Measurements from ENCODE around the gene TEX261. TPM values are rescaled to one million over a fixed set of nuclear protein-coding genes. Genes with fewer than 3 reads are reported as not detected.
A peak's percentile ranks its signal among the peaks of the same experiment; 100 is the strongest.

TEX261 gene
- total RNA-seq, 4 donors from 2014 or later, result 13.2 to 35.1 (median 30.3) TPM

DNA sequence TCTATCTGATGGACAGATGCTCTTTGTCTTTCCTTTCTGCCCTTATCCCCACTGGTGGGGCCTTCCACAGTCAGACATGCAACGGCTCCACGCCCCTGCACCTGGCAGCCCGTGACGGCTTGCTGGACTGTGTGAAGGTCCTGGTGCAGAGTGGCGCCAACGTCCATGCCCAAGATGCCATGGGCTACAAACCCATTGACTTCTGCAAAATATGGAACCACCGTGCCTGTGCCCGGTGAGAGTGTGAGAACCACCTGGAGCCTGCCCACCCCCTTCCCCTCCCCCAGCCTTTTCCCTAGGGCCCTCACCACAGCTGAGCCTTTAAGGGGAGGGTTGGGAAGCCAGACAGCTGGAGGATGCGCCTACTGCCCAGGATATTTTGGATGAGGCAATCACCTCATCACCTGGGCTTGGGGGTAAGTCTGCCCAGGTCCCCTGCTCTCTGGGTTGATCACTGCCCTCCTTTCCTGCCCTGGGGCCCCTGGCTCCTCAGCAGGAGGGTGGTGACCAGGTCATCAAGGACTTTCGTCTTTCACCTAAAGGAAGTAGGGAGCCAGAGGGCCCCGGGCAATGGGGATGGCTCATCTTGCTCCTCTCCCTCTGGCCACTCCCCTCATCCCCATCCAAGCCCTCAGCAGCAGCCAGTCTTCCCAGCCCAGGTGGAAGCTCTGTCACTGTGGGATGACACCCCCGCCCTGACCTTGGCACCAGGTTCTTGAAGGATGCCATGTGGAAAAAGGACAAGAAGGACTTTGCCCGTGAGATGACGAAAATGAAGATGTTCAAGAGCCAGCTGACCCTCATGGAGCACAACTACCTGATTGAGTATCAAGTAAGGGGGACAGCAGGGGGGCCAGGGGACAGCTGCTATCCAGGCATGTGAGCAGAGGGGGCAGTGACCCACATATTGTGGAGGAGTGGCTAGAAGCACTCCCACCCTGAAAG, 12.5 kb downstream of the TEX261 start:
- DNase-seq, result peak in 1 of 3 donors; percentile 40

GRCh38 chr2:70981421-70981820, 13.3 kb downstream of the TEX261 start:
- no peak overlapping the region for H3K27ac ChIP-seq
- no peaks in the 10 kb centered on the region for H3K27me3 ChIP-seq
- H3K36me3 ChIP-seq, result peaks cover 0 to under 1% (median 0%) of the 10 kb centered on the region in 3 donors
- DNase-seq, result no peak
- H3K4me3 ChIP-seq, result no peak overlapping the region
- H3K9me3 ChIP-seq, result no peaks in the 10 kb centered on the region
- TF ChIP-seq CTCF (IDR thresholded peaks at IDR 0.05) (no peak), POLR2A (IDR thresholded peaks at IDR 0.05) (no peak)
- H3K4me1 ChIP-seq, result peaks cover 8 to 19% (median 12%) of the 10 kb centered on the region in 4 donors

More for the DNA sequence above, 12.5 kb downstream of the TEX261 start:
- Histone ChIP-seq H3K36me3 (peaks cover 0 to 8% (median 0%) of the 10 kb centered on the region in 3 donors), H3K4me1 (peaks cover 8 to 19% (median 12%) of the 10 kb centered on the region in 4 donors), H3K4me3 (no peak overlapping the region), H3K27me3 (no peaks in the 10 kb centered on the region), H3K27ac (no peak overlapping the region), H3K9me3 (no peaks in the 10 kb centered on the region)
- TF ChIP-seq CTCF (IDR thresholded peaks at IDR 0.05) (no peak), POLR2A (IDR thresholded peaks at IDR 0.05) (no peak)

DNA sequence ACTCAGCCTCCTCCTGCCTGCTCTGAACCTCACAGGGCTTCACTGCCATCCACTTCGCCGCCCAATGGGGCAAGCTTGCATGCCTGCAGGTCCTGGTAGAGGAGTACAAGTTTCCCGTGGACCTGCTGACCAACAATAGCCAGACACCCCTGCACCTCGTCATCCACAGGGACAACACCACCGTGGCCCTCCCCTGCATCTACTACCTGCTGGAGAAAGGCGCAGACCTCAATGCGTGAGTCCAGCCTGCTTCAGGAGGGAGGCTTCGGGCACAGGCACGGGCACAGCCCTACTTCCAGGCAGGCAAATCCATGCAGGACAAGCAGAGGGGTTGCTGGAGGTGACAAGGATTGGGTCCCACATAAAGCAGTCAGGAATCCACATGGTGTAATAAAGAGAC, 15.0 kb downstream of the TEX261 start:
- no peaks in the 10 kb centered on the region for H3K27me3 ChIP-seq
- H3K9me3 ChIP-seq, result no peaks in the 10 kb centered on the region
- H3K4me3 ChIP-seq, result no peak overlapping the region
- H3K27ac ChIP-seq, result peak overlapping the region in 1 of 4 donors; percentile 89
- H3K36me3 ChIP-seq, result no peaks in the 10 kb centered on the region
- H3K4me1 ChIP-seq, result peaks cover 6 to 13% (median 10%) of the 10 kb centered on the region in 4 donors
- DNase-seq, result no peak
- TF ChIP-seq CTCF (IDR thresholded peaks at IDR 0.05) (no peak), POLR2A (IDR thresholded peaks at IDR 0.05) (no peak)

GRCh38 chr2:70979180-70979488, 15.5 kb downstream of the TEX261 start:
- Histone ChIP-seq H3K27me3 (no peaks in the 10 kb centered on the region), H3K4me3 (peak overlapping the region; percentile 54 to 65 (median 60)), H3K9me3 (no peaks in the 10 kb centered on the region), H3K4me1 (peaks cover 4 to 11% (median 9%) of the 10 kb centered on the region in 4 donors), H3K36me3 (no peaks in the 10 kb centered on the region), H3K27ac (peak overlapping the region; percentile 66 to 89 (median 73))
- DNase-seq, result no peak
- TF ChIP-seq POLR2A (IDR thresholded peaks at IDR 0.05) (no peak), CTCF (IDR thresholded peaks at IDR 0.05) (no peak)

- H3K27ac ChIP-seq, result peak within 1 kb of the TSS; percentile 75 to 89 (median 80)
- H3K4me1 ChIP-seq, result peaks cover 4 to 11% (median 9%) of the 10 kb centered on the region in 4 donors
- H3K9me3 ChIP-seq, result no peaks in the 10 kb centered on the region
- peak; percentile 24 to 75 (median 69) for DNase-seq
- H3K4me3 ChIP-seq, result peak within 1 kb of the TSS; percentile 54 to 65 (median 60)
- H3K36me3 ChIP-seq, result no peaks in the 10 kb centered on the region
- no peaks in the 10 kb centered on the region for H3K27me3 ChIP-seq
- TF ChIP-seq POLR2A (IDR thresholded peaks at IDR 0.05) (no peak), CTCF (IDR thresholded peaks at IDR 0.05) (peak in 1 of 6 experiments; percentile 7)
These were observed 16.1 kb downstream of the TEX261 start, which contains the start of gene ANKRD53 for GRCh38 chr2:70978341-70979179. Gene ANKRD53, plus strand, starts transcription at chr2:70978630. Its CDS starts 16 bp downstream, at chr2:70978646.

Data from Peyer's patch (tissue), 4 donors.